SK-N-SH (cell line): ENCODE results near the gene ANKRD11. TPM values are rescaled to one million over a fixed set of nuclear protein-coding genes. Genes with fewer than 3 reads are reported as not detected.

Experiments used
- CTCF ChIA-PET: fragments of 300-600, 350-600 bp; formaldehyde crosslinking; extraction: SDS; loops from one replicate; lab custom pipeline; 2021; lab: Yijun Ruan, JAX
- POLR2A ChIA-PET: fragments of 350-600 bp; sonication (Branson Sonifier 250); formaldehyde crosslinking; extraction: SDS; loops from one replicate; lab custom pipeline; 2020; ENCODE audit warnings: antibody characterized with exemption, inconsistent platforms; lab: Yijun Ruan, JAX
- DNase-seq: peaks from one replicate; pipeline ENCODE4 v3.0.0; 2012
- H2AFZ ChIP-seq: fragments of 200-600 bp; sonication (generic); 2 replicates; pipeline ENCODE4 v1.8.1; 2016; ENCODE audit warnings: antibody characterized with exemption, mild to moderate bottlenecking, low read depth
- H3F3A ChIP-seq: fragments of 200-600 bp; sonication (generic); replicated peaks from 2 replicates; pipeline ENCODE3; 2016; ENCODE audit warnings: antibody characterized with exemption, mild to moderate bottlenecking; ENCODE audit not compliant: insufficient read depth
- H3K27ac ChIP-seq, 2 experiments: fragments of 200-500 bp in 1 of 2; fragments of 200-600 bp in 1 of 2; sonication (Bioruptor generic) in 1 of 2; sonication (generic), shearing (Covaris generic) in 1 of 2; 2 replicates each; pipeline versions ENCODE4 v1.5.1 to v1.6.1; 2014 to 2016; ENCODE audit warnings: low read depth in 2 of 2, inconsistent platforms in 1 of 2, low read length in 1 of 2, mild to moderate bottlenecking in 1 of 2, mixed read lengths in 1 of 2
- H3K27me3 ChIP-seq: fragments of 200-600 bp; sonication (generic), shearing (Covaris generic); 2 replicates; pipeline ENCODE4 v1.6.1; 2016; ENCODE audit warnings: mixed run types; ENCODE audit not compliant: insufficient read depth
- H3K36me3 ChIP-seq, 2 experiments: fragments of 200-500 bp in 1 of 2; fragments of 200-600 bp in 1 of 2; sonication (Bioruptor generic) in 1 of 2; sonication (generic) in 1 of 2; replicated peaks in 1 of 2; 2 replicates each; pipeline versions ENCODE3 to v1.5.1; 2014 to 2016; ENCODE audit warnings: low read length in 1 of 2, mild to moderate bottlenecking in 1 of 2; ENCODE audit not compliant: insufficient read depth in 2 of 2, control insufficient read depth in 1 of 2
- H3K4me1 ChIP-seq, 2 experiments: fragments of 200-500 bp in 1 of 2; fragments of 200-600 bp in 1 of 2; sonication (Bioruptor generic) in 1 of 2; sonication (generic), shearing (Covaris generic) in 1 of 2; 2 replicates each; pipeline versions ENCODE4 v1.5.1 to v1.6.1; 2014 to 2016; ENCODE audit warnings: low read depth in 1 of 2, low read length in 1 of 2, mixed run types in 1 of 2; ENCODE audit not compliant: insufficient read depth in 2 of 2, control insufficient read depth in 1 of 2
- H3K4me2 ChIP-seq: fragments of 200-600 bp; sonication (generic), shearing (Covaris generic); 2 replicates; pipeline ENCODE4 v1.6.1; 2017; ENCODE audit warnings: mixed run types
- H3K4me3 ChIP-seq, 2 experiments: fragments of 200-500 bp in 1 of 2; fragments of 200-600 bp in 1 of 2; sonication (Bioruptor generic) in 1 of 2; sonication (generic), shearing (Covaris generic) in 1 of 2; 2 replicates each; pipeline versions ENCODE4 v1.5.1 to v1.8.1; 2014 to 2016; ENCODE audit warnings: low read depth in 2 of 2, inconsistent platforms in 1 of 2, low read length in 1 of 2, mild to moderate bottlenecking in 1 of 2, mixed read lengths in 1 of 2, moderate library complexity in 1 of 2
- H3K79me2 ChIP-seq: fragments of 200-600 bp; sonication (generic); 2 replicates; pipeline ENCODE4 v1.8.1; 2017; ENCODE audit warnings: mild to moderate bottlenecking; ENCODE audit not compliant: insufficient read depth
- H3K9ac ChIP-seq: fragments of 200-600 bp; sonication (generic); 2 replicates; pipeline ENCODE4 v1.6.1; 2017; ENCODE audit warnings: mixed run types
- H3K9me2 ChIP-seq: fragments of 200-600 bp; sonication (generic); 2 replicates; pipeline ENCODE4 v1.6.1; 2017; ENCODE audit warnings: mixed run types
- H3K9me3 ChIP-seq: fragments of 200-600 bp; sonication (generic); 2 replicates; pipeline ENCODE4 v1.6.1; 2017; ENCODE audit warnings: mixed run types, mild to moderate bottlenecking, moderate library complexity
- H4K20me1 ChIP-seq: fragments of 200-600 bp; sonication (generic); 2 replicates; pipeline ENCODE4 v1.6.1; 2017; ENCODE audit warnings: mild to moderate bottlenecking, mixed run types; ENCODE audit not compliant: insufficient read depth
- CHD2 ChIP-seq: fragments of 150-350 bp; IDR thresholded peaks from 2 replicates; pipeline ENCODE4 v1.6.1; 2018; ENCODE audit warnings: low read length; ENCODE audit not compliant: partially characterized antibody
- FOXJ3 ChIP-seq: sonication (generic); formaldehyde crosslinking; IDR thresholded peaks from 2 replicates; pipeline ENCODE4 v1.5.1; 2020; ENCODE audit warnings: mild to moderate bottlenecking, missing genetic modification reagents
- IRF3 ChIP-seq: fragments of 150-350 bp; IDR thresholded peaks from 2 replicates; pipeline ENCODE4 v1.6.1; 2016; ENCODE audit warnings: mild to moderate bottlenecking, low read depth, low read length
- RFX5 ChIP-seq: IDR thresholded peaks from 2 replicates; pipeline ENCODE4 v1.6.1; 2012; ENCODE audit warnings: mild to moderate bottlenecking, improper control_type of control experiment, low read length
- WGBS: methylation state at CpG from one replicate; pipeline ENCODE4 v1.1.6; 2017; ENCODE audit warnings: low lambda C conversion rate; 5-methylcytosine and 5-hydroxymethylcytosine counted together
- polyA plus RNA-seq, 3 experiments: library from polyadenylated mRNA; depleted of rRNA; stranded (reverse); fragments of >200 nt; gene quantifications; 2 replicates each; pipeline ENCODE4 v1.2.3, GENCODE V29; 2012
- TF ChIP-seq, protein P1 (sequence below): IDR thresholded peaks from 2 replicates; pipeline ENCODE4 v1.4.0; 2012; ENCODE audit warnings: low read depth, borderline replicate concordance
- TF ChIP-seq, protein P2 (sequence below): fragments of 150-350 bp; IDR thresholded peaks from 2 replicates; pipeline ENCODE4 v1.6.1; 2017; ENCODE audit warnings: antibody characterized with exemption, low read length, low read depth, borderline replicate concordance
- TF ChIP-seq, protein P3 (sequence below): IDR thresholded peaks from 2 replicates; pipeline ENCODE4 v1.6.1; 2012; ENCODE audit warnings: mild to moderate bottlenecking, low read depth, low read length, moderate library complexity
- TF ChIP-seq, protein P4 (sequence below): IDR thresholded peaks from 2 replicates; pipeline ENCODE4 v1.4.0; 2012; ENCODE audit warnings: low read depth, borderline replicate concordance

The ANKRD11 gene
- polyA plus RNA-seq, 1 of the 3 experiments (the other 2 are of a cell fraction): 50.2 TPM

DNA sequence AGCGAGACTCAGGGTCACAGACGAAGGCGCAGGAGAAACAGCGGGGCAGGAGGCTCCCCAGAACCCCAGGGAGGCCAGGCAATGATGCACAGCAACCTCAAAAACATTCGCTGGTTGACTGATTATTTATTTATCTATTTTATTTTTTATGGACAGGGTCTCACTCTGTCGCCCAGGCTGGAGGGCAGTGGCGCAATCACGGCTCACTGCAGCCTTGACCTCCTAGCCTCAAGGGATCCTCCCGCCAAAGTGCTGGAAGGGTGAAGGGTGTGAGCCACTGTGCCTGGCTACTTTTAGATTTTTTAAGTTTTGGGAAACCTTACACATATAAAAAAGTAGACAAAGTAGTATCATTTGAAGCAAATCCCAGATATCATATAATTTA, 189.4 kb downstream of the ANKRD11 start:
- TF ChIP-seq, protein P1, sequence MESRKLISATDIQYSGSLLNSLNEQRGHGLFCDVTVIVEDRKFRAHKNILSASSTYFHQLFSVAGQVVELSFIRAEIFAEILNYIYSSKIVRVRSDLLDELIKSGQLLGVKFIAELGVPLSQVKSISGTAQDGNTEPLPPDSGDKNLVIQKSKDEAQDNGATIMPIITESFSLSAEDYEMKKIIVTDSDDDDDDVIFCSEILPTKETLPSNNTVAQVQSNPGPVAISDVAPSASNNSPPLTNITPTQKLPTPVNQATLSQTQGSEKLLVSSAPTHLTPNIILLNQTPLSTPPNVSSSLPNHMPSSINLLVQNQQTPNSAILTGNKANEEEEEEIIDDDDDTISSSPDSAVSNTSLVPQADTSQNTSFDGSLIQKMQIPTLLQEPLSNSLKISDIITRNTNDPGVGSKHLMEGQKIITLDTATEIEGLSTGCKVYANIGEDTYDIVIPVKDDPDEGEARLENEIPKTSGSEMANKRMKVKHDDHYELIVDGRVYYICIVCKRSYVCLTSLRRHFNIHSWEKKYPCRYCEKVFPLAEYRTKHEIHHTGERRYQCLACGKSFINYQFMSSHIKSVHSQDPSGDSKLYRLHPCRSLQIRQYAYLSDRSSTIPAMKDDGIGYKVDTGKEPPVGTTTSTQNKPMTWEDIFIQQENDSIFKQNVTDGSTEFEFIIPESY: no peak
- TF ChIP-seq FOXJ3 (no peak), RFX5 (no peak), IRF3 (no peak), CHD2 (no peak)
- TF ChIP-seq, protein P2, sequence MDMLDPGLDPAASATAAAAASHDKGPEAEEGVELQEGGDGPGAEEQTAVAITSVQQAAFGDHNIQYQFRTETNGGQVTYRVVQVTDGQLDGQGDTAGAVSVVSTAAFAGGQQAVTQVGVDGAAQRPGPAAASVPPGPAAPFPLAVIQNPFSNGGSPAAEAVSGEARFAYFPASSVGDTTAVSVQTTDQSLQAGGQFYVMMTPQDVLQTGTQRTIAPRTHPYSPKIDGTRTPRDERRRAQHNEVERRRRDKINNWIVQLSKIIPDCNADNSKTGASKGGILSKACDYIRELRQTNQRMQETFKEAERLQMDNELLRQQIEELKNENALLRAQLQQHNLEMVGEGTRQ: no peak
- TF ChIP-seq, protein P3, sequence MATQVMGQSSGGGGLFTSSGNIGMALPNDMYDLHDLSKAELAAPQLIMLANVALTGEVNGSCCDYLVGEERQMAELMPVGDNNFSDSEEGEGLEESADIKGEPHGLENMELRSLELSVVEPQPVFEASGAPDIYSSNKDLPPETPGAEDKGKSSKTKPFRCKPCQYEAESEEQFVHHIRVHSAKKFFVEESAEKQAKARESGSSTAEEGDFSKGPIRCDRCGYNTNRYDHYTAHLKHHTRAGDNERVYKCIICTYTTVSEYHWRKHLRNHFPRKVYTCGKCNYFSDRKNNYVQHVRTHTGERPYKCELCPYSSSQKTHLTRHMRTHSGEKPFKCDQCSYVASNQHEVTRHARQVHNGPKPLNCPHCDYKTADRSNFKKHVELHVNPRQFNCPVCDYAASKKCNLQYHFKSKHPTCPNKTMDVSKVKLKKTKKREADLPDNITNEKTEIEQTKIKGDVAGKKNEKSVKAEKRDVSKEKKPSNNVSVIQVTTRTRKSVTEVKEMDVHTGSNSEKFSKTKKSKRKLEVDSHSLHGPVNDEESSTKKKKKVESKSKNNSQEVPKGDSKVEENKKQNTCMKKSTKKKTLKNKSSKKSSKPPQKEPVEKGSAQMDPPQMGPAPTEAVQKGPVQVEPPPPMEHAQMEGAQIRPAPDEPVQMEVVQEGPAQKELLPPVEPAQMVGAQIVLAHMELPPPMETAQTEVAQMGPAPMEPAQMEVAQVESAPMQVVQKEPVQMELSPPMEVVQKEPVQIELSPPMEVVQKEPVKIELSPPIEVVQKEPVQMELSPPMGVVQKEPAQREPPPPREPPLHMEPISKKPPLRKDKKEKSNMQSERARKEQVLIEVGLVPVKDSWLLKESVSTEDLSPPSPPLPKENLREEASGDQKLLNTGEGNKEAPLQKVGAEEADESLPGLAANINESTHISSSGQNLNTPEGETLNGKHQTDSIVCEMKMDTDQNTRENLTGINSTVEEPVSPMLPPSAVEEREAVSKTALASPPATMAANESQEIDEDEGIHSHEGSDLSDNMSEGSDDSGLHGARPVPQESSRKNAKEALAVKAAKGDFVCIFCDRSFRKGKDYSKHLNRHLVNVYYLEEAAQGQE: no peak
- TF ChIP-seq, protein P4, sequence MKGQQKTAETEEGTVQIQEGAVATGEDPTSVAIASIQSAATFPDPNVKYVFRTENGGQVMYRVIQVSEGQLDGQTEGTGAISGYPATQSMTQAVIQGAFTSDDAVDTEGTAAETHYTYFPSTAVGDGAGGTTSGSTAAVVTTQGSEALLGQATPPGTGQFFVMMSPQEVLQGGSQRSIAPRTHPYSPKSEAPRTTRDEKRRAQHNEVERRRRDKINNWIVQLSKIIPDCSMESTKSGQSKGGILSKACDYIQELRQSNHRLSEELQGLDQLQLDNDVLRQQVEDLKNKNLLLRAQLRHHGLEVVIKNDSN: no peak
- TF ChIP-seq, all 33 proteins: peak for 0
- WGBS: 96% methylated on average over 9 of the region's 9 CpGs
- Histone ChIP-seq H3K4me1 (peaks cover 8 to 31% of the 10 kb centered on the region in 2 experiments; a peak in 3 of 4 replicates), H3F3A (peaks cover 19% of the 10 kb centered on the region), H4K20me1 (peaks cover 67% of the 10 kb centered on the region), H3K79me2 (peaks cover 75% of the 10 kb centered on the region), H3K27ac (peak overlapping the region; percentile 54 to 81), H3K4me2 (peak overlapping the region; percentile 68; the same call in 1 of the 2 replicates), H3K9ac (peak overlapping the region; percentile 34; the same call in 1 of the 2 replicates), H3K4me3 (no peak overlapping the region), H2AFZ (no peak overlapping the region), H3K27me3 (no peaks in the 10 kb centered on the region), H3K9me2 (no peaks in the 10 kb centered on the region), H3K36me3 (peaks cover 11 to 25% of the 10 kb centered on the region in 2 experiments), H3K9me3 (no peaks in the 10 kb centered on the region)
- POLR2A ChIA-PET: no interaction called here
- CTCF ChIA-PET: no interaction called here
- no peak for DNase-seq
